GM18508 (cell line): ENCODE data around the gene FOXO1.

Source experiments
- ATAC-seq: cut with Tn5 transposase; IDR thresholded peaks from one replicate; pipeline ENCODE4 v1.9.1; 2021; ENCODE audit warnings: moderate number of reproducible peaks; ENCODE audit not compliant: insufficient read depth, unreplicated experiment

FOXO1 gene

GRCh38 chr13:40518481-40518882 is 148.0 kb downstream of the FOXO1 start:
- no peak for ATAC-seq

- ATAC-seq, result peak; percentile 87
These were observed 148.7 kb downstream of the FOXO1 start for GRCh38 chr13:40517486-40518480.

GRCh38 chr13:40515702-40516101 is 150.7 kb downstream of the FOXO1 start:
- ATAC-seq, result no peak

GRCh38 chr13:40514802-40515201 is 151.6 kb downstream of the FOXO1 start:
- ATAC-seq, result no peak

GRCh38 chr13:40509876-40510275 is 156.6 kb downstream of the FOXO1 start:
- no peak for ATAC-seq

GRCh38 chr13:40508767-40509342 is 157.6 kb downstream of the FOXO1 start:
- ATAC-seq, result no peak

GRCh38 chr13:40508127-40508526 is 158.3 kb downstream of the FOXO1 start:
- ATAC-seq, result no peak

- ATAC-seq, result no peak
These were observed 159.6 kb downstream of the FOXO1 start for GRCh38 chr13:40506592-40507446.
